ENCODE data around the gene VPS33B.

- TF ChIP-seq CTCF (IDR thresholded peaks at IDR 0.05) (no peak), POLR2A (IDR thresholded peaks at IDR 0.05) (no peak)
Observed at GRCh38 chr15:90974216-90974615, 48.2 kb downstream of the VPS33B start.

Measured in thyroid gland (tissue), 4 donors.